ENCODE measurements around the gene SMARCC2.

GRCh38 chr12:56117778-56118687 is 71.2 kb downstream of the SMARCC2 start, which contains the start of gene ZC3H10:
- TF ChIP-seq EP300 (IDR thresholded peaks at IDR 0.05) (peak; percentile 89), CTCF (IDR thresholded peaks at IDR 0.05) (peak; percentile 25 to 83 (median 79)), POLR2A (IDR thresholded peaks at IDR 0.05) (peak; percentile 98)

Measured in ovary (tissue), 3 donors.